H1 (cell line): ENCODE measurements around the gene NAAA. TPM values are rescaled to one million over a fixed set of nuclear protein-coding genes. Genes with fewer than 3 reads are reported as not detected.
"Not testable (repeated sequence)": the region's sequence is repeated elsewhere in the genome, so short reads cannot be mapped to it uniquely, and the experiment has no call there.

ENCODE experiments used
- CTCF ChIA-PET: fragments of 300-600 bp; sonication (Branson Sonifier 250); formaldehyde crosslinking; loops from one replicate; lab custom pipeline; 2021; ENCODE audit not compliant: partially characterized antibody; lab: Charles Lee
- POLR2A ChIA-PET: fragments of 300-600 bp; sonication (Branson Sonifier 250); formaldehyde crosslinking; loops from one replicate; lab custom pipeline; 2021; ENCODE audit warnings: inconsistent platforms; ENCODE audit not compliant: partially characterized antibody; lab: Charles Lee
- DNase-seq, 2 experiments: peaks; one replicate each; pipeline versions ENCODE4 v3.0.0 to v3.0.0-alpha.2; 2010 to 2022; ENCODE audit warnings: low spot score in 2 of 2, low read depth in 1 of 2, mixed read lengths in 1 of 2
- FAIRE-seq: peaks from 2 replicates; lab custom pipeline; 2011; peaks lifted over from hg19 to GRCh38; lab: Jason Lieb, UNC
- H2AFZ ChIP-seq: 2 replicates; pipeline ENCODE4 v1.8.1; 2012; ENCODE audit warnings: low read length, inconsistent platforms
- H2AK5ac ChIP-seq: 2 replicates; pipeline ENCODE4 v1.6.1; 2013; ENCODE audit warnings: low read depth, low read length
- H2BK120ac ChIP-seq: replicated peaks from 2 replicates; pipeline ENCODE3; 2013; ENCODE audit warnings: low read depth, low read length, inconsistent platforms
- H2BK12ac ChIP-seq: 2 replicates; pipeline ENCODE4 v1.6.1; 2013; ENCODE audit warnings: low read depth, low read length
- H2BK15ac ChIP-seq: 2 replicates; pipeline ENCODE4 v1.6.1; 2013; ENCODE audit warnings: low read length
- H2BK20ac ChIP-seq: 2 replicates; pipeline ENCODE4 v1.6.1; 2013; ENCODE audit warnings: low read length
- H2BK5ac ChIP-seq: 2 replicates; pipeline ENCODE4 v1.6.1; 2013; ENCODE audit warnings: low read depth, low read length
- H3K14ac ChIP-seq: 2 replicates; pipeline ENCODE4 v1.6.1; 2013; ENCODE audit warnings: inconsistent platforms; ENCODE audit not compliant: insufficient read length
- H3K18ac ChIP-seq: 2 replicates; pipeline ENCODE4 v1.6.1; 2013; ENCODE audit warnings: low read length; ENCODE audit errors: extremely low read depth
- H3K23ac ChIP-seq: 2 replicates; pipeline ENCODE4 v1.6.1; 2013; ENCODE audit warnings: inconsistent platforms; ENCODE audit not compliant: insufficient read length
- H3K23me2 ChIP-seq: 2 replicates; pipeline ENCODE4 v1.6.1; 2013; ENCODE audit warnings: low read depth, low read length
- H3K27ac ChIP-seq: 2 replicates; pipeline ENCODE4 v1.6.1; 2011; ENCODE audit warnings: low read depth, low read length, inconsistent platforms
- H3K27me3 ChIP-seq, 4 experiments: replicated peaks in 1 of 4; 1 replicate in 1 of 4; 2 replicates in 3 of 4; pipeline versions ENCODE4 v1.6.1 to v1.8.1; 2011 to 2013; ENCODE audit warnings: low read length in 3 of 4, mild to moderate bottlenecking in 3 of 4, inconsistent platforms in 2 of 4, mixed read lengths in 2 of 4, moderate library complexity in 1 of 4; ENCODE audit not compliant: control insufficient read depth in 3 of 4, insufficient read depth in 3 of 4; ENCODE audit errors: extremely low read depth in 1 of 4
- H3K36me3 ChIP-seq, 4 experiments: 2 replicates each; pipeline versions ENCODE4 v1.6.1 to v1.8.1; 2011 to 2013; ENCODE audit warnings: mild to moderate bottlenecking in 4 of 4, low read length in 3 of 4, moderate library complexity in 2 of 4, control low read depth in 1 of 4, inconsistent platforms in 1 of 4; ENCODE audit not compliant: insufficient read depth in 4 of 4, control insufficient read depth in 2 of 4
- H3K4ac ChIP-seq: replicated peaks from 2 replicates; pipeline ENCODE3; 2013; ENCODE audit warnings: low read length, low read depth, mixed read lengths, inconsistent platforms; ENCODE audit not compliant: insufficient read length
- H3K4me1 ChIP-seq, 4 experiments: replicated peaks in 1 of 4; 1 replicate in 1 of 4; 2 replicates in 3 of 4; pipeline versions ENCODE4 v1.6.1 to v1.8.1; 2011 to 2013; ENCODE audit warnings: low read length in 3 of 4, inconsistent platforms in 2 of 4, mixed read lengths in 1 of 4; ENCODE audit not compliant: insufficient read depth in 4 of 4, control insufficient read depth in 3 of 4
- H3K4me2 ChIP-seq, 2 experiments: 2 replicates each; pipeline versions ENCODE4 v1.6.1 to v1.8.1; 2011 to 2013; ENCODE audit warnings: low read depth in 2 of 2, low read length in 2 of 2, control low read depth in 1 of 2, inconsistent platforms in 1 of 2, mild to moderate bottlenecking in 1 of 2; ENCODE audit not compliant: insufficient read depth in 1 of 2
- H3K4me3 ChIP-seq, 4 experiments: fragments of 200-600, 300-600 bp in 1 of 4; sonication (generic), shearing (Covaris generic), sonication (Bioruptor Twin) in 1 of 4; 2 replicates each; pipeline versions ENCODE4 v1.5.1 to v1.8.1; 2011 to 2016; ENCODE audit warnings: low read length in 4 of 4, low read depth in 3 of 4, control low read depth in 2 of 4, inconsistent platforms in 2 of 4, mild to moderate bottlenecking in 2 of 4, mixed read lengths in 1 of 4, moderate library complexity in 1 of 4; ENCODE audit not compliant: insufficient read depth in 2 of 4; ENCODE audit errors: extremely low read depth in 1 of 4
- H3K56ac ChIP-seq: replicated peaks from 2 replicates; pipeline ENCODE3; 2013; ENCODE audit warnings: low read depth, mild to moderate bottlenecking, mixed read lengths, low read length, inconsistent platforms; ENCODE audit not compliant: insufficient read length
- H3K79me1 ChIP-seq: 2 replicates; pipeline ENCODE4 v1.6.1; 2013; ENCODE audit warnings: low read depth, low read length, control low read depth
- H3K79me2 ChIP-seq, 2 experiments: 2 replicates each; pipeline versions ENCODE4 v1.6.1 to v1.8.1; 2012 to 2013; ENCODE audit warnings: low read length in 2 of 2, mild to moderate bottlenecking in 2 of 2, inconsistent platforms in 1 of 2; ENCODE audit not compliant: insufficient read depth in 2 of 2, control insufficient read depth in 1 of 2
- H3K9ac ChIP-seq, 4 experiments: replicated peaks in 1 of 4; 1 replicate in 1 of 4; 2 replicates in 3 of 4; pipeline versions ENCODE4 v1.6.1 to v1.8.1; 2011 to 2013; ENCODE audit warnings: low read depth in 3 of 4, low read length in 3 of 4, control low read depth in 2 of 4, mild to moderate bottlenecking in 2 of 4, moderate library complexity in 2 of 4, inconsistent platforms in 1 of 4; ENCODE audit errors: extremely low read depth in 1 of 4
- H3K9me3 ChIP-seq, 2 experiments: 2 replicates each; pipeline versions ENCODE4 v1.6.1 to v1.8.1; 2012 to 2013; ENCODE audit warnings: mild to moderate bottlenecking in 2 of 2, moderate library complexity in 2 of 2, control low read depth in 1 of 2, inconsistent platforms in 1 of 2, low read depth in 1 of 2, low read length in 1 of 2, mixed read lengths in 1 of 2; ENCODE audit not compliant: insufficient read depth in 2 of 2
- H4K20me1 ChIP-seq, 2 experiments: replicated peaks in 1 of 2; 2 replicates each; pipeline versions ENCODE3 to v1.8.1; 2011 to 2013; ENCODE audit warnings: inconsistent platforms in 2 of 2, low read length in 2 of 2, mild to moderate bottlenecking in 1 of 2; ENCODE audit not compliant: insufficient read depth in 2 of 2, control insufficient read depth in 1 of 2
- H4K5ac ChIP-seq: 2 replicates; pipeline ENCODE4 v1.6.1; 2013; ENCODE audit warnings: low read length, low read depth, mixed read lengths, inconsistent platforms; ENCODE audit not compliant: insufficient read length
- H4K8ac ChIP-seq: 2 replicates; pipeline ENCODE4 v1.8.0; 2013; ENCODE audit warnings: mild to moderate bottlenecking, moderate library complexity, low read length, inconsistent platforms; ENCODE audit not compliant: insufficient read depth; ENCODE audit errors: extremely low read depth
- H4K91ac ChIP-seq: replicated peaks from 2 replicates; pipeline ENCODE3; 2013; ENCODE audit warnings: low read length, mixed read lengths, inconsistent platforms; ENCODE audit not compliant: insufficient read length
- WGBS, 2 experiments: shearing (Covaris generic) in 1 of 2; methylation state at CpG; one replicate each; pipeline versions ENCODE4 v1.1.6 to v1.1.7; 2013 to 2015; ENCODE audit warnings: low lambda C conversion rate in 2 of 2, mixed read lengths in 2 of 2, inconsistent platforms in 1 of 2, low coverage in 1 of 2, missing lambda C conversion rate in 1 of 2; ENCODE audit not compliant: insufficient replicate concordance in 2 of 2, insufficient coverage in 1 of 2, insufficient read length in 1 of 2; ENCODE audit errors: extremely low coverage in 1 of 2, missing lambda C conversion rate in 1 of 2; 5-methylcytosine and 5-hydroxymethylcytosine counted together
- polyA plus RNA-seq, 7 experiments: library from polyadenylated mRNA; depleted of rRNA in 3 of 7; stranded (reverse) in 5 of 7; unstranded in 2 of 7; fragments of >200 nt in 5 of 7; fragments of 200-250 nt in 2 of 7; gene quantifications; 1 replicate in 5 of 7; 2 replicates in 1 of 7; 4 replicates in 1 of 7; pipeline versions ENCODE4 v1.2.1 to v1.2.3, GENCODE V29; 2011 to 2013; ENCODE audit warnings: missing spikeins in 2 of 7, mixed read lengths in 2 of 7
- total RNA-seq: library from RNA; stranded (reverse); fragmentation: NEBNext Ultra II Directional; extraction: Animal tissue kit (Norgen Biotek cat#: 25700); gene quantifications from 2 replicates; pipeline ENCODE4 v1.2.1, GENCODE V29; 2021

The NAAA gene
- total and polyA plus RNA-seq, 2 of the 8 experiments (the other 6 are each of a cell fraction or from before 2014, with no cell fraction given): 9.4 to 12.5 TPM

- H3K27me3 ChIP-seq, H3K27ac ChIP-seq, H4K91ac ChIP-seq, CTCF ChIA-PET, H3K79me1 ChIP-seq, H3K9me3 ChIP-seq, H4K8ac ChIP-seq, H2BK20ac ChIP-seq, DNase-seq, H2AK5ac ChIP-seq, FAIRE-seq, H4K20me1 ChIP-seq, H2BK5ac ChIP-seq, H3K79me2 ChIP-seq, H3K9ac ChIP-seq, H3K23ac ChIP-seq, H3K23me2 ChIP-seq, H2BK120ac ChIP-seq, H3K14ac ChIP-seq, H3K18ac ChIP-seq, H3K4me1 ChIP-seq, H3K4me3 ChIP-seq, H2BK12ac ChIP-seq, H3K4me2 ChIP-seq, H3K56ac ChIP-seq, H4K5ac ChIP-seq, H2BK15ac ChIP-seq, POLR2A ChIA-PET, H2AFZ ChIP-seq, H3K4ac ChIP-seq: not testable (repeated sequence)
- 85% methylated on average over 5 of the region's 5 CpGs; no CpG with 5 or more reads in 1 of the 2 experiments for WGBS, 2 experiments
- peaks cover 27 to 90% (median 71%) of the 10 kb centered on the region in 4 experiments for H3K36me3 ChIP-seq
Observed at GRCh38 chr4:75954811-75955210, 14.0 kb upstream of the NAAA start.
